Retina (tissue), 1 donor: ENCODE data around the gene SLC30A5.
A peak's percentile ranks its signal among the peaks of the same experiment; 100 is the strongest.
"Not testable (repeated sequence)": the region's sequence is repeated elsewhere in the genome, so short reads cannot be mapped to it uniquely, and the experiment has no call there.

ENCODE experiments used
- DNase-seq: peaks from one replicate; pipeline ENCODE4 v3.0.0-alpha.2; 2016

SLC30A5 gene

GRCh38 chr5:69093771-69094482, at the start of gene SLC30A5:
Gene SLC30A5 (plus strand): TSS chr5:69094014. CDS start chr5:69094256, 242 bp downstream.
- DNase-seq: peak; percentile 97

GRCh38 chr5:69045213-69045612, 48.6 kb upstream of the SLC30A5 start:
- not testable (repeated sequence) for DNase-seq

DNA sequence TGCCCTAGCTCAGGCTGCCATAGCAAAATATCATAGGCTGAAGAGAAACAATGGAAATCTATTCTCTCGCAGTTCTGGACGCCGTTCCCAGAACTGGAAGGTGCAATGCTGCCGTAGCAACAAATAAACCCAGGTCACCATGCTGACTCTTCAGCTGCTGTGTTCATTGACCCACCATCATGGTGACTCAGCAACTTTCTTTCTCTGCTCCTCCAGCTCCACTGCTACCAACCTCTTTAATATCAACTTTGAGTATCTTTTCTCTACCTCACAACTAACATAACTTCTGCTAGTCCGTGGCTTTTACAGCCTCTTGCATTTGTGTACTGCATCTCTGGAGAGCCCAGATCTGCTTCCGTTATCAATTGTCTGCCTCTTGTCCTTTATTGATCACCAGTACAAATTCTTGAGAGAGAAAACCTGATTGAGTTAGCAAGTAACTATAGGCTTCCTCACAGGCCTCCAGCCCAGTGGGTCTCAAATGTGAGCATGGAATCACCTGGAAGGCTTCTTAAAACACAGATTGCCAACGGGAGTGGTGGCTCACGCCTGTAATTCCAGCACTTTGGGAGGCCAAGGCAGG, 47.3 kb upstream of the SLC30A5 start:
- DNase-seq: no peak

DNA sequence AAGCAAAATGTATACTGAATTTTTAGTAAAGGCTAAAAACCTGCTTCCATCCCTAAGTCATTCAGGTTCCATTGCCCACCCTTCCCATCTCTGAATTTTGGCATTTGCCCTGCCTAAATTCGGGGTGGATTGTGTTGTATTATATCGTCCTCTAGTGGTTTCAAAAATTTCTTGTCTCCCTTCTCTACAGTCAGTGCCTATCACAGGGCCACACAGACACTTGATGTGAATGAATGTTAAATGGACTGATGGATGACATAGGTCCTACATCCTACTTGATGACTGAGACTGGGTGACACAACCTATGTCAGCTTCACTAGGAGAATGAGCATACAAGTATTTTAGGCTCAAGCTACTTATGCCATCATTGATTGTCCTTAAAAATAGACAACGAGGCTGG, 45.6 kb upstream of the SLC30A5 start:
- DNase-seq: no peak

- DNase-seq: no peak
These were observed 44.7 kb upstream of the SLC30A5 start for GRCh38 chr5:69049151-69049550.

- DNase-seq: no peak
These were observed 44.0 kb upstream of the SLC30A5 start for GRCh38 chr5:69049796-69050195.

DNA sequence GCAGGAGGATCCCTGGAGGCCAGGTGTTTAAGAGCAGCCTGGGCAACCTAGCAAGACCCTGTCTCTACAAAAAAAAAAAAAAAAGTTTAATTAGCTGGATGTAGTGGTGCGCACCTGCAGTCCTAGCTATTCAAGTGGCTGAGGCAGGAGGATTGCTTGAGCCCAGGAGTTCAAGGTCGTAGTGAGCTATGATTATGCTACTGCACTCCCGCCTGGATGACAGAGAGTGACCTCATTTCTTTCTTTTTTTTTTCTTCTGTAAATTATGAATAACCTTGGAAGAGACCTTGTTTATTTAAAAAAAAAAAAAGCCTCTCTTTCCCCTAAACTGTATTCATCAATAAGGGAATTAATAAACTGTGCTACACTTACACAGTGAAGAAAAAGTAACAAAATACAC, 43.6 kb upstream of the SLC30A5 start:
- DNase-seq: no peak

DNA sequence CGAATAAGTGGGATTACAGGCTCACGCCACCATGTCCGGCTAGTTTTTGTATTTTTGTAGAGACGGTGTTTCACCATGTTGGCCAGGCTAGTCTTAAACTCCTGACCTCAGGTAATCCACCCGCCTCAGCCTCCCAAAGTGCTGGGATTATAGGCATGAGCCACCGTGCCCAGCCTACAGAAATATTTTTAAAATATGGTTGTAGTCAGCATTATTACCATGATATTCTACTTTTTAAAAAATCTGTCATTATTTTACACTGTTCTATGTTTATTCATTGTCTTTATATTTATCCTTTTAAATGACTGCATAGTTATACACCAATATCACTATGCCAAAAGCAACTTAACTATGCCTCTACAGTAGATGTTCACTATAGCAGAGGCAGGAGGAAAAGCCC, 41.6 kb upstream of the SLC30A5 start:
- DNase-seq: no peak

- DNase-seq: no peak
These were observed 18.9 kb upstream of the SLC30A5 start for GRCh38 chr5:69074664-69075521.

DNA sequence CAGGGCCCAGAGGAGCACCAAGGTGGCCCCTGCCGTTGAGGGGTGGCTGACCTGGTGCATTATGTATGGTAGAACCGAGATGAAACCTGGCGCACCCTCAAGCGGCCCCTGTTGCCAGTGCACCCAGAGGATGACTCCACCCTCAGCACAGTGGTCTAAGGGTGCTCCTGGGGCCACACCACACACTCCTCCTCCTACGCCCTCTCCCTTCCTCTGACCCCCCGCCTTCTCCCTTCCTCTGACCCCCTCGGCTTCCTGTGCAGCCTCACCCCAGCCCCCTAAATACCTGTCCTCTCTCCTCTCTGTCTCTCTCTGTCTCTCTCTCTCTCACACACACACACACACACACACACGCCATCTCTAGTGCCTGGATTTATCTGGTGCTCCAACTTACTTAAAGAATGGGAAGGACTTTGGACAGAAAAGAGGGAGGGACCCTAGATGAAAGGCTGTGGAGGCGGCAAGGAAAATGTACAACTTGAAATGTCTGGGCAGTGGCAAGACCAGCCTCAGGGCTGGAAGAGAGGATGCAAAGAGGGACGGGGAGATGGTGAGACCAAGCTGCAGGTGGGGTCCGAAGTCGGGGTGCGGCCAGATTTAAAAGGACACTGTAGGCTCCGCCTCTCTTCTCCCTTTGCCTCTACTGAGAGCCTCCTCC, 18.2 kb upstream of the SLC30A5 start:
- no peak for DNase-seq

DNA sequence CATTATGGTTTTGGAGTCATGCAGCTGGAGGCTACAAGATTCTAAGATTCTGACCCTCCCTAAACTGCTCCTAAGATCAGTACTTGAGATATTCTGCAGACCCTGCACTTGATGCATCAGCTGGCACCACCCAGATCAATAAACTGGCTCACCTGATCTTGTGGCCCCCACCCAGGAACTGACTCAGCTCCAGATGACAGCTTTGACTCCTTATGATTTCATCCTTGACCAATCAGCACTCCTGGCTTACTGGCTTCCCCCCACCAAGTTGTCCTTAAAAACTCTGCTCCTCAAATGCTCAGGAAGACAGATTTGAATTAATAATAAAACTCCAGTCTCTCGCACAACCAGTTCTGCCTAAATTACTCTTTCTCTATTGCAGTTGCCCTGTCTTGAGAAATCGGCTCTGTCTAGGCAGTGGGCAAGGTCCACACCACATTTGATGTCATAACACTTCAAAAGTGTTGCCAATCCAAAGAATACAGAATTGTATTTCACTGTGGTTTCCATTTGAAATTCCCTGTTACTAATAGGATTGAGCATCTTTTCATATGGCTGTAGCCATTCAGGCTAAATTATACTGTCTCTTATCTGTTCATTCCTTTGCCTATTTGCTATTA, 14.8 kb upstream of the SLC30A5 start:
- no peak for DNase-seq

- no peak for DNase-seq
These were observed 14.3 kb upstream of the SLC30A5 start for GRCh38 chr5:69079556-69079955.

GRCh38 chr5:69083412-69083811, 10.4 kb upstream of the SLC30A5 start:
- no peak for DNase-seq

DNA sequence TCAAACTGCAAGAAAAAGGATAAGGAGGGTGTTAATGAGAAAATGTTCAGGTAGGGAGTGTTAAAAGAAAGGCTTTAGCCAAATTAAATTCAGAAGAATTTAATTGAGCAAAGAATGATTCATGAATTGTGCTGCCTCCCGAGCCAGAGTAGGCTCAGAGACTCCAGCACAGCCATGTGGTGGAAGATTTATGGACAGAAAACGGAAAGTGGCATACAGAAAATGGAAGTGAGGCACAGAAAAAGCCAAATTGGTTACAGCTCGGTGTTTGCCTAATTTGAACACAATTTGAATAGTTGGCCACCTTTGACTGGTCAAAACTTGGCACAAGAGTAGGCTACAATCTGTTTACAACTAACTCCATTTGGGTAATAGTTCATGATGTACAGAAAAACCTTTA, 9.6 kb upstream of the SLC30A5 start:
- no peak for DNase-seq

- DNase-seq: no peak
These were observed 8.9 kb upstream of the SLC30A5 start for GRCh38 chr5:69084903-69085302.

- no peak for DNase-seq
These were observed 7.6 kb upstream of the SLC30A5 start for GRCh38 chr5:69086206-69086605.

DNA sequence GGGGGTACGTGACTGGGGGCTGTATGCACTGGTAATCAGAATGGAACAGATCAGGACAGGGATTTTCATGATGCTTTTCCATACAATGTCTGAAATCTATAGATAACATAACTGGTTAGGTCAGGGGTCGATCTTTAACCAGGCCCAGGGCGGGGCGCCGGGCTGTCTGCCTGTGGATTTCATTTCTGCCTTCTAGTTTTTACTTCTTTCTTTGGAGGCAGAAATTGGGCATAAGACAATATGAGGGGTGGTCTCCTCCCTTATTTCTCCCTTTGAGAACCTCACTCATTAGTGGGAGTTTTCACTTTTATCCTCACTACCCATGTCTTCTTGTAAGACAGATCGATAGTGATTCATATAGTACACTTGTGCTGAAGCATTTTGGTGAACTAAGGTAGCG, 5.8 kb upstream of the SLC30A5 start:
- not testable (repeated sequence) for DNase-seq

DNA sequence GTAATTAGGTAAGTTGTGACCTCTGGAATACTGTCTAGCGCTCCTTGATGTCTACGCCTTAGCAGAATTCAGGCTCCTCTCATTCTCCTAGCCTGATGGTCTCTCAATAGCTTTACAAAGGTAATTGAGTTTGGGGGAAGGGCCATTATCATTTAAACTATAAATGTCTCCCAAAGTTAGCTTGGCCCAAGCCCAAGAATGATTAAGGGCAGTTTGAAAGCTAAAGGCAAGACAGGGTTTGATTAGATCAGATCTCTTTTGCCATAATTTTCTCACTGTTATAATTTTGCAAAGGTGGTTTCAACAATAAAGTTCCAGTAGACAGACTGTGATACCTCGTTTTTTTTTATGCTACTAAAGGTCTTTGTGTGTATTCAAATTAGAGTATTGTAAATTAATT, 3.7 kb upstream of the SLC30A5 start:
- no peak for DNase-seq

GRCh38 chr5:69091771-69092170, 2.0 kb upstream of the SLC30A5 start:
- DNase-seq: no peak

- DNase-seq: no peak
These were observed 845 bp upstream of the SLC30A5 start for GRCh38 chr5:69092969-69093368.

DNA sequence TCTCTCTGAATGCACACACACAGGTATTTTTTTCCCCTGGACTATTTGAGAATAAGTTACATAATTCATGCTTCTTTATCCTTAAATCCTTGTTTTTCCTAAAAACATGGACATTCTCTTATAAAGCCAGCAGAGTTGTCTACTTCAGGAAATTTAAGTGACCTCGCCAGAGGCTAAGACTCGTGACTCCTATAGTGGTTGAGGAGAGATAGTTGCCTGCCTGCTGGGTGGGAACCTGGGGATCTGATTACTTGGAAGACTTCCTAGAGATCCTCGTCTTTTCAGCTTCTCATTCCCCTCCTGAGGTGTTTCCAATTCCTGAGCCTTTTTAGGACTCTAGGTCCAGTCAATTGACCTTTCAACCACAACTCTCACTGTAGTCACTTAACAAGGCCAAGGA, 5.5 kb downstream of the SLC30A5 start:
- no peak for DNase-seq

- no peak for DNase-seq
These were observed 9.7 kb downstream of the SLC30A5 start for GRCh38 chr5:69103521-69103920.
